Measurements from ENCODE around the gene SLC6A19.

- TF ChIP-seq CTCF (conservative IDR thresholded peaks at IDR 0.05; ENCODE audit: low read depth, low read length) (no peak; the same call in 1 of the 2 replicates), EZH2phosphoT487 (IDR thresholded peaks at IDR 0.05; ENCODE audit: borderline replicate concordance, low read length) (no peak; the same call in 1 of the 2 replicates), EZH2 (IDR thresholded peaks at IDR 0.05; ENCODE audit: low read length, unreplicated experiment) (no peak)
These were observed 39.6 kb upstream of the SLC6A19 start for GRCh38 chr5:1161833-1162229.
